Measurements from ENCODE around the gene ARHGAP23.
A peak's percentile ranks its signal among the peaks of the same experiment; 100 is the strongest.

The ARHGAP23 gene

DNA sequence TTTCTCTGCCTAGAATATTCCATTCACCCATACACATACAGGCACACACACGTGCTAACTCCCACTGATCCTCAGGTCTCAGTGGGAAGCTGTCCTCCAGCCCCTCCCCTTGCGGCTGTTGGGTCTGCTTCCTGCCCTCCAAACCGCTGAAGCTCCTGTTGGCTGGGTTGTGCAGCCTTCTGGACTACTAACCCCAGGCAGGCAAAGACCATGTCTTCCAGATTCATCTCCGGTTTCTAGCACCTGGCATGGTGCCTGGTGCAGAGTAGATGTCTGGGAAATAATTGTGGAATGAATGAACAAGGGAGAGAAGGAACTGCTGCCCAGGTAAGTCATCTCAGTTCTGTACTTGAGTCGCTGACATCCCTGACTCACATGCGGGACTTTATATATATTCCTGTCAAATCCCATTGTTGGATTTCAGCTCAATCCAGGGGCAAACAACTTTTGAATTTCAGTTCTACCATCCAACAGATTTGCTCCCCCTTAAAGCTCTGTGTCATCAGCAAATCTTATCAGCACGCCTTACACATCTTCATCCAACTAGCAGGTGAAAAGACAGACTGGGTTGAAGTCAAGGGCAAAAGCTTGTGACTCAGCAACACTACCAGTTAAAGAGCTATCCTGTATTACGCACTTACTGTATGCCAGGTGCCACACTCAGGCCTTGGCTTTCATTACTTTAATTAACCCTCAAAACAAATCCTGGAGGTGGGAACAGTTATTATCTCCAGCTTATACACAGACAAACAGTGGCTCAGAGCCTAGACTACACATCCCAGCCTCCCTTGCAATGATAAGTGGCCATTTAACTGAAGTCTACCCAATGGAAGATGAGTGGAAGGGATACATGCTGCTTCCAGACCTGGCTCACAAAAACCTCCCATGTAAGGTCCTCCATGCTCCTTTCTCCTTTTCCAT lies 126.4 kb downstream of the ARHGAP23 start:
- no peak for DNase-seq

DNA sequence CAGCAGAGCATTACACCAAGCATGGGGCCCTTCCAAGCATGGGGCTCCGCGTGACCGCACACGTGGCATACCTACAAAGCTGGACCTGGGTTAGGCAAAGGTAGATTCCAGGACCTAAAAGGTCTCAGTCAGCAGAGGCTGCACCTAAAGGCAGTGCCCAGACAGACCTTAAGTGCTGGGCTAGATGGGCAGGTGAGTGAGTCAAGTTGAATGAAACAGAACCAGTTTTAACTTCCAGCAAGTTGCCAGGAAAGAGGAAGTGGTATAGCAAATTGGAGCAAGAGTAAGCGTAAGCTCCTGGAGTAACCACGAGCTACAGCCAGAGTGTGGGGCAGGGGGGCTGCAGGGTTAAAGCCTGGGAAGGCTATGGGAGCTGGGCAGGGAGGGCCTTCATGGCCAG lies 128.0 kb downstream of the ARHGAP23 start:
- DNase-seq: no peak

DNA sequence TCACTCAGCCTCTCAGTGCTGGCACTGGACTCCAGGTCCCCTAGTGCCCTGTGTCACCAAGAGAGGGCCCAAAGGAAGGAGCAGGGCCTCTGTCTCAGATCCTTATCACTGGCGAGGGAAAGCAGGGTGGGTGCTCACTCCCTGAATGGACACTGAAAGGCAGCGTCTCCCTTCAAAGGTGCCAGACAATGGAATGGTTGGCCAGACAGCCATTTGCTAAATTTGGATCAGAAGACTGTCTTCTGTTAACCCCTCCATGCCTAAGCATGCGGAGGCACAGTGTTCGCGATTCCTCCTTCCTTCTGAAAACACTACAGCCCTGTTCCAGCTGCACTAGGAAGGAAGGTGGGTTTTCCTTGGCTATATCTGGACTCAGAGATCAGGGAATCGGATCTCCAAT lies 129.1 kb downstream of the ARHGAP23 start:
- DNase-seq: no peak

DNA sequence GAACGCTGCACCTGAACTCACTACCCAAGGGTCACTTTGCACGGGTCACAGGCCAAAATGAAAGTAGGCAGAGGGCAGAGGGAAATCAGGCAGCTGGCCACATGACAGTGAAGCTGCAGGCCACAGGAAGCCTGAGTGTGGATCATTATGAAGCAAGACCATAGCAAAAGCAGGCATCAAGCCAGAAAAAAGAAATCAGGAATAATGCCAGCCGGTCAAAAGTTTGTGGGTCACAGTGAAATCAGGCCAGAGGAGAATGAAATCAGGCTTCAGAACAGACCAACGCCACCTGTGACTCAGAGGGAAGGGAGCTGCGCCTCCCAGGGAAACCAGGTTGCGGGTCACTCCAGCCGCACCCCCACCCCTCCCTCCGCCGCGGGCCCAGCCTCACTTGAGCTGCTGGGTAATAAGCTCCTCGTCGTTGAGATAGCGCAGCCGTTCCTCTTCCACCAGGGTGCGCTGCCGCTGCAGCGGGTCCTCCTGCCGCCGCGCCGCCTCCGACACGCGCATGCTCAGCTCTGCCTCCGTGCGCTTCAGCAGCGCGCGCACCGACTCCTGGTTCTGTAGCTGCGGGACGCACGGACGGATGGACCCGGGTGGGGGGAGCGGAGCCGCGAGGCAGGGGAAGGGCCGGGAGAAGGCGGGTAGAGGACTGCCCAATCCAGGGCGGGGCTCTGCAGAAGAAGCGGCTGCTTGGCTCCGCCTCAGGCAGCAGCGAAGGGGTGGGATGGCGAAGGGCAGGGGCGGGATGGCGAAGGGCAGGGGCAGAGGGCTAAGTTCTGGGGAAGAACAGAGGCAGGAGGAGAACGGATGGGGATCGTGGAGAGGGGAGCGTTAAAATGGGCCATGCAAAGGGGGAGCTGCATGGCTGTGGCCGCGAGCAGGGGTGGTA lies 129.8 kb downstream of the ARHGAP23 start:
- peak; percentile 92 for DNase-seq

DNA sequence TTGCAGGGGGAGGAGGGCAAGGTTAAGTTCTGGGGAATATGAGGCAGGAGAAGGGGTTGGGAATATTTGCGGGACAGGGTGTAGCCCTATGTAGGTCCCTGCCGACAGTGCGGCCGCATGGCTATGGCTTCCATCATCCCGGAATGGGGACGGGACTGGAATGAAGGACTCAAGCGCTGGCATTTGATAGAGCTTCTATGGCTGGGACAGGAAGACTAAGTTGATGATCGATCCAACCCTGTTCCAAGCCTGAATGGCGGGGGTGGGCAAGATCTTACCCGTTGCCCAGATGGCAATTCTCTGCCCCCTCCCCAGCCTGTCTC lies 130.4 kb downstream of the ARHGAP23 start:
- no peak for DNase-seq

DNA sequence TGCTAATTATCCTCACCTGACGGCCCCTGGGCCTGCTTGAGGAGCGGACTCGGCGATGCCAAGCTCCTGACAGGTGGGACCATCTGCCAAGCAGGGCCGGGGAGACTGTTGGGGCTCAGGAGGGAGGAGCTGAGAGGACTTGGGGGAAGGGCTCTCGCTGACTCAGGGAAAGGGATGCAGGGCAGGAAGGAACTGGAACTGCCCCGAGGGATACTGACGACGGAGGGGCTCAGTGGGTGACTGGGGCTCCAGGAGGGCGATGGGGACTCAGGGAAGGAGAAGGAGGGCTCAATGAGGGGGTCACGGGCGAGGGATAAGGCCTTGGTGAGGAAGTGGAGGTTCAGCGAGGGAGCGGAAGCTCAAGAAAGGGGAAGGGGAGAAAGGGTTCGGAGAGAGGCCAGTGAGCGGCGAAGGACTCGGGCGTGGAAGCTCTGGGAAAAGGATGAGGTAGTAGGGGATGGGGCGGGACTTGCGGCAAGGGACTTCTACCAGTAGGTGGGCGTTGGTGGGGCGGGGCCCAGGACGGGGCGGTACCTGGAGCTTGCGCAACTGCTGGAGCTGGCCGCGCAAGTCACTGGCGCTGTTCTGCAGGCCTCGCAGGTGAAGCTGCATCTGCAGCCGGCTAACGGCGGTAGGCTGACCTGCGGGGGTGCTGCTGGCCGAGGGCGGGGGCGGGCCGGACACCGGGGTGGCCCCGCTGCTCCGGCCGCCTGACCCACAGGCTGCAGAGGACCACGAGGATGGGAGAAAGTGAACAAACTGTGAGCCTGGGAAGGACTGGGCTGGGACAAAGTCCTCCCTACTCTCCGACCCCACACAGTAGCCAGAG lies 131.0 kb downstream of the ARHGAP23 start:
- DNase-seq: peak; percentile 95

DNA sequence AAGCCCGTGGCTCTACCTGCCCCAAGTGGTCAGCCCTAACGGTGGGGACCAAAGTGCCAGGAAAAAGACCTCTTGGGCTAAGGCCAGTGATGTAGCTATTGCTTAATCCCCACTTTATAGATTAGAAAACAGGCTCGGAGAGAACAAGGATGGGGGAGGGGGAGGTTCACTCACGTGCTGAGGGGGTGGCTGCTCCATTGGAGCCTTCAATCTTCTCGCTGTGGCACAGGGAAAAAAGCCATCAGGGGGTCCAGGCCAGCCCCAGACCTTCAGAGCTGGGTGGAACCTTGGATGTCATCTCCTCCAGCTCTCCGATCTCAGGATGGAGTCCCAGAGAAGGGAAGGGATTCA lies 131.6 kb downstream of the ARHGAP23 start:
- DNase-seq: no peak

DNA sequence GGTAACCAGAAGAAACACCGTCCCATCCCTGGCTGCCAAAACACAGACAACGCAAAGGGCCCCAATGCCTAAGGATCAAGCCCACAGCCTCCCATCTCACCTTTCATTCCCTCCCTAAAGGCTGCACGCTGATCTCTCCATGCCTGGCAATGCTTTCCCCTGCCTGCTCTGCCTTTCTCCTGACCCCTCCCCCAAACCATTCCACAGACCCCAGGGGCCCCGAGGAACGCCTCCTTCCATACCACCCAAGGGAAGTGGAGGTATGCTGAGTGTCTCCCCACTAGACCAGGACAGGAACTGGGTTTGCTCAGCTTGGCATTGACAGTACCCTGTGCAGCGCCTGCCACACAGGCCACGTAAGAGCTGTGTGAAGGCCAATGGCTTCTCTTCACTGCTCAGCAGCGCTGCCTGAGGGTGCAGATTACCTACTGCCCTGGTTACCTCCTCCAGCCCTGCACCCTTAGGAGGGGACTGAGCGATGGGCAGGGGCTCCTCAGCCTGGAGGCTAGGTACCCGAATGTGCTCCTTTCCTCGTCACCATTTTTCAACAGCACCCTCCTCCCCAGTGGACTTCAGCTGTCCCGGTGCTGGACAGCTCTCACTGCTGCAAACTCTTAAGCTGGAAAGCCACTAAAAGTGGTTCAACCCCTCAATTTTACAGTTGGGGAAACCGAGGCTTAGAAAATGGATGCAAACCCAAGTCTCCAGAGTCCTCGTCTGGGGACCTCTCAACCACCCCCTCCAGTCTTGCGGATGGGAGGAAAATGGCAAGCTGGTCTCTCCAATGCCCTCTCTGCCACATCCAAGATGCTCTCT lies 132.4 kb downstream of the ARHGAP23 start:
- no peak for DNase-seq

DNA sequence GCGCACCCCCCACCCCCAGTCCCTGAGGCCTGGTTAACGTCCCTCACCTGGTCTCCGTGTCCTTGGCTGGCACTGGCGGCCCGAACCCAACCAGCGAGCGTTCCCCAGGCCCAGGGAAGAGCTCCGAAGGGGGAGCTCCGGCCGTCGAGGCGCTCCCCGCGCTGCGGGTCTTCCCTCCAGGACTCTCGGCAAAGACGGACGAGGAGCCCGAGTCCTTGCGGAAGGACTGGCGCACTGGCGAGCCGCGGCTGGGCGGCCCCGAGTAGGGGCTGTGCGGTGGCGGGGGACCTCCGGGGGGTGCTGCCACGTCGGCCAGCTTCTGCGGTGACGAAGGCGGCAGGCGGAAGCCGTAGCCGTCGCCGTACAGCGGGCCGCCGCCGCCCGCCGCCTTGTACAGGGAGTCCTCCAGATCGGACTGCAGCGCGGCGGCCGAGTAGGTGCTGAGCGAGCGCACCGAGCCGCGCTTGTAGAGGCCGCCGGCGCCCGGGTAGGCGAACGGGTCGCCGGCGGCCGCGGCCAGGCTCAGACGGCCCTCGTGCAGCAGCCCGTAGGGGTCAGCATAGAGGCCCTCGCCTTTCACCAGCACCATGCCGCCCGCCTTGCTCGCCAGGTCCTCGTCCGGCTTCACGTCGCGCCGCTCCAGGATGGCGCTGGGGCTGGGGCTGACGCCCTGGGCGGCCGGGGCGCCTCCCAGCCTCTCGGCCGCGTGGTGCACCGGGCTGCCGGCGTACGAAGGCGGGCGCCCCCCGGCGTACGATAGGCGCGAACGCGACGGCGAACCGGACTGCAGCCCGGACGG lies 133.4 kb downstream of the ARHGAP23 start:
- no peak for DNase-seq
